Tongue (tissue), 2 donors: ENCODE measurements around the gene MYO18A. TPM values are rescaled to one million over a fixed set of nuclear protein-coding genes. Genes with fewer than 3 reads are reported as not detected.
A peak's percentile ranks its signal among the peaks of the same experiment; 100 is the strongest.
"Not testable (repeated sequence)": the region's sequence is repeated elsewhere in the genome, so short reads cannot be mapped to it uniquely, and the experiment has no call there.

ENCODE experiments used
- DNase-seq: peaks from one replicate; pipeline ENCODE4 v3.0.0-alpha.2; 2015
- total RNA-seq: library from RNA; depleted of rRNA; stranded (reverse); fragments of >200 nt; gene quantifications from one replicate; pipeline ENCODE4 v1.2.3, GENCODE V29; 2014

Gene MYO18A
- total RNA-seq, 1 donor from 2014 or later: 236 TPM

DNA sequence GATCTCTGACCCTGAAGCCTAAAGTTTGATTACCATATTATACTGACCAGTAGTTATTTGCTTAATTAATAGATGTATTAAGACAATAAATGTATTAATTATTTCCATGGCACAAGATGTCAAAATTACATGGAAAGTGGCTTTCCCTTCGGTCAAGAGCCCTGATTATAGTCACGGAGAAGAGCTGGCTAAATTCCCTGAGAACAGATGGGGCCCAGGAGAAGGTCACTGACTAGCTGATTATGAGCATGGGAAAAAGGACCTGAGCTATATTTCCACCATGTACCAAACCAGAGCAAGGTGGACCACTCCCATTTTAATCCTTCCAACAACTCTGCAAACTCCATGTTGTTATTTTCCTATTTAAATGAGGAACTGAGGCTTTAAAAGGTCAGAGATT, 12.9 kb upstream of the MYO18A start:
- DNase-seq: no peak

DNA sequence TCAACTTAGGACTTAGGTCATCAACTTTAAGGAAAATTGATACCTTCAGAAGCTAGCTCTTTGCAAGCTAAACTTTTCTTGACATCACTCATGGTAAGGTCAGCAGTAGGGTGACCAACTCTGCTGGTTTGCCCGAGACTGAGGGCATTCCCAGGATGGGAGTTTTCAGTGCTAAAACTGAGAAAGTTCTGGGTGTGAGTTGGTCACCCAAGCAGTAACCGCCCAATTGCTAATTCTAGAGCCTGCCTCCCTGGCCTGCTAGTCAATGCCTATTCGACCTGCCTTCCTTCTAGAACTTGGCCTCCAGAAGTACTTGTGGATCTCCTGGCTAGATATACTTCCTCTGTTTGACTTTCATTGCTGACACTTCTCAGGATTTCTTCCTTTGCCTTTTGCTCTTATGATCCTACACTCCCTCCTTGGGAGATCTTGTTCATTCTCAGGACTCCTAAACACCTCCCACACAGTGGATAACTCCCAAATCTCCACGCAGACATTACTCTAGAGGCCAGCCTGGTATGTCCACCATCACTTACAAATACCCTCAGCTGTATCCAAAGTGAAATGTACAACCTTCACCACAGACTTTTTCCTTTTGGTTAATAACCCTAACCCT, 10.5 kb upstream of the MYO18A start:
- no peak for DNase-seq

GRCh38 chr17:29190039-29190438, 9.8 kb upstream of the MYO18A start:
- no peak for DNase-seq

DNA sequence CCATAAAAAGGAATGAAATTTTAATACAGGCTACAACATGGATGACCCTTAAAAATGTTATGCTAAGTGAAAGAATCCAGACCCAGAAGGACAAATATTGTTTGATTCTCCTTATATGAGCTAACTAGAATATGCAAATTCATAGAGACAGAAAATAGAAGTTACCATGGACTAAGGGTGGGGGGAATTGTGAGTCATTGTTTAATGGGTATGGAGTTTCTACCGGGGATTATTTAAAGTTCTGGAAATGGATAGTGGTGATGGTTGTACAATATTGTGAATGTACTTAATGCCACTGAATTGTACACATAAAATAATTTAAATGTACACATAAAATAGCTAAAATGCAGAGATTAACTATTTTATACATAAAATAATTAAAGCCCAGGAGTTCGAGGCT, 9.2 kb upstream of the MYO18A start:
- DNase-seq: no peak

DNA sequence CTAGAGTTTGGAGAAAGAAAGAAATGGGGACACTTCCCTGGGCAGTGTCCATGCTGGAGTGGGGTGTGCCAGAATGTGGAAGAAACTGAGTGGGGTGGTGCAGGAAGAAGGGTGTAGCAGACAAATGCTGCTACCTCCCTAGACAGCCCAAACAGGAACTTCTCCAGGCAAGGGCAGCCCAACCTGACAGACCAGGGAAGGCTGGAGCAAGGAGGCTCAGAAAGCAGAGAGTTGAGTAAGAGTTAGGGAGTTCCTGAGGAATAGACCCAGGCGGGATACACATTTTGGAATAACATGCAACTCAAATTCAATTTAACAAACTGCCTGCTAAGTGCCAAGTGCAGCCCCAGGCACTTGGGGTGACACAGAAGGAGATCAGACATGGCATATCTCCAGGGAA, 1.0 kb upstream of the MYO18A start:
- no peak for DNase-seq

DNA sequence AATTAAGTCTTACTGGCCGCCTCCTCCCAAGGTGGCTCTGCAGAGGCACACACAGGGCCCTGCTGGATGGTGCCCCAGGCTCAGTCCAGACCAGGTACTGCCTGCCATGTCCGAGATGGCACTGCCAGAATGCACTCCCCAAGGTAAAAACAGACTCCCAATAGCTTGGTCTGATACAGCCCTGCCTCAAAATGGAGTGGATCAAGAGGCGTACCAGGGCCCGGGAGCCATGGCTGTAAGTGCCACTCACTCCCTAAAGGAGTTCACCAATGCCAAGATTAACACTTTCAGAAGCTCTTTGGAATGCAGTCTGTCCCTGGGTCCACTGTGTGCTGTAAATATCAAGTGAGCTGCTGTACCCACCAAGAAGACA, 576 bp upstream of the MYO18A start:
- no peak for DNase-seq

DNA sequence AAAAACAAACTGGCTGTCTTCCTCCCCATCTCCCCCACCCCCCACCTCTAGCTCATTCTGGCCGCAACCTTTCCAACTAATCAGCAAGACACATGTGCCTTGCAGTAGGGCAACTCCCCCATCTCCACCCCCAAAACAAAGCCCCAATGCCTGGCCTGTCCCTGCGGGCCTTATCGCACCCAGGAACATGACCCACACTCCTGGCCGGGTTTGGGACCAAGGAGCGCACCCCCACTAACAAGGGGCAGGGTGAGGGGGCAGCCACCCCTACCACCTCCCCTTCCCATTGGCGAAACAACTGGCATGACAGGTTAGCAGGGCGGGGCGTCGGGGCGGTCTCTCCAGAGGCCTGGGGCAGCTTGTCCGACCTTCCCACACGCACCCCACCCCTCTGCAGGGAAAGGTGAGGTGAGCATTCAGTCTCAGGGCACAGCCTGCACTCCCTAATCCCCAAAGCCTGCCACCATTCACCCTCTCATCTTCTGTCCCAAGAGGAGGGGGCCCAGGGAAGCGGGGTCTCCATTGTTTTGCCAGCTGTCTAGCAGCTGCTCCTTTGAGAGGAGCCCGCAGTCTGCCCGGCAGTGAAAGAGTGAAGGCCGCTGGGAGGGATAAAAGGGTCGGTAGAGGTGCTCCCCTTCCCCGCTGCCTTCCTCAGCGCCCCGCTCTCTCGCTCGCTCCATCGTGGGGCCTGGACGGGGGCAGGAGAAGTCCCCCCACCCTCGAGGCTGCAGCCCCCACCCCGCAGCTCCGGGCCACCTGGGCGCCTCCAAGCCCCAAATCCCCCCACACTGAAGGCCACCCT, 765 bp downstream of the MYO18A start:
- DNase-seq: peak; percentile 73

GRCh38 chr17:29178750-29179231, 1.4 kb downstream of the MYO18A start:
- DNase-seq: no peak

DNA sequence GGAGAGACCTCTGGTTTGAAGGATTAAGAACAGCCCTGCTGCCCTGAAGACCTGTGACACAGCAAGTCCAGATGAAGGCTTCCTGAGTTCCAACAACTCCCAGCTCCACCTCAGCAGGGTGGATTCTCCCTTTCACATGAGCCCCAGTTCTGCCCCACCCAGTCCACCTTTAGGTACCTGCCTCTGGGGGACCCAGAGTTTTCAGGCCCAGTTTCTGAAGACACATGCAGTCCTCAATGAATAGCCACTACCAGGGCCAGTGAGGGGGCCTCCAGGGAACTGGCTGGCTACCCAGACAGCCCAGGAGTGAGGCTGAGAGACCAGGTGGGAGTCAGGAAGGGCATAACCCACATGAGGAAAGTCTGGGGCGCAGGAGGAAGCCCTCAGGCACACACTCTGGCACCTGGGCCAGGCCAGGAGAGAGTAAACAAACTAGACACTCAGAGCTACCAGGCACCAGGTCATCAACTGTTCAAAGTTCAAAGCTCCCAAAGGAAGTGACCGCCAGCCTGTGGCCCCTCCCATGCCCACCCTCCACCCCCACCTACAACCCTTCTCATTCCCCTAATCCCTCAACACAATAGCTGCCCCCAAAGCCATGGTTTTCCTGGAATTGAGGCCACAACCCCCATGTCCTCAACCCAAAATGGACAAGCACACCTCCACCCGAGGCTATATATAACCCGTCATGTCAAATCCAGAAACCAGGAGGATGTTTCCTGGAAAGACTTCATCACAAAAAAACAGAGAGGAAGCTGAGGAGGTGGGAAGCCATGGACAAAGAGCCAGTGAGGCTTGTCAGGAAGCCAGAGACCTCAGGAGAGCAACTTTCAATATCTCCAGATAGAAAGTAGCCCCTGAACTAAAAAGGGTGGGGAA, 2.1 kb downstream of the MYO18A start:
- DNase-seq: no peak

- DNase-seq: no peak
Observed at GRCh38 chr17:29177541-29177870, 2.7 kb downstream of the MYO18A start.

DNA sequence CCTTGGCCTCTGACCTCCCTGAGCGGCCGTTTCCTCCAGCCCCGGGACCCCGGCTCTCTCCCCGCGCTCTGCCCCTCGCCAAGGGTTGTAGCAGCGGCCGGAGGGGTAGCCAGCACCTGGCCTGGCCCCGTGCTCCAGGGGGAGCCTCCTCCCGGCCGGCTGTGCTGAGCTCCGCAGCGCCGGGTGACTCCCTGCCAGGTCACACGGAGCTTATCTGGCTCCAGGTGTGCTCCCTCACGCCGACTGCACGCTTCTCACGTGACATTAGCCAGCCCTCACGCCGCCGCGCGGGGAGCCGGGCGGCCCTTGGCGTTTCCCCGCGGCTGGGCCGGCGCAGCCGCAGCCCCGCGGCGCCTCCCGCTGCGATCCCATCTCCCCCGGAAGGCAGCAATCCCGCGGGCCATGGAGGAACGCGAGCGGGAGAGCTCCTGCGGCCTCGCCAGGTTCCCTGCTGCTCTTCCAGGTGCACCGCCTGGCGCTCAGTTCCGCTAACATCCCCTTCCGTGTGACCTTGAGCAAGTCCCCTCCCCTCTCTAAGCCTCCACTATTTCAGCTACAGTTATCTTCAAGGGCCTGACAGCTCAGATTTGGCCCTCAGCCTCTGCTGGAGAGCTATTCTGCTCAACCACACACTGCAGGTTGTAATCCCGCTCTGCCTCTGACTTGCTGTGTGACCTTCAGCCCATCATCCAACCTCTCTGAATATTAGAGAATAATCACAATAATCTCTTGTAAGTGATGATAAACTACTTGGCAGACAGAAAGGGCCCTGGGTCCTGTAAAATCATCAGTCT, 3.4 kb downstream of the MYO18A start:
- peak; percentile 59 for DNase-seq

DNA sequence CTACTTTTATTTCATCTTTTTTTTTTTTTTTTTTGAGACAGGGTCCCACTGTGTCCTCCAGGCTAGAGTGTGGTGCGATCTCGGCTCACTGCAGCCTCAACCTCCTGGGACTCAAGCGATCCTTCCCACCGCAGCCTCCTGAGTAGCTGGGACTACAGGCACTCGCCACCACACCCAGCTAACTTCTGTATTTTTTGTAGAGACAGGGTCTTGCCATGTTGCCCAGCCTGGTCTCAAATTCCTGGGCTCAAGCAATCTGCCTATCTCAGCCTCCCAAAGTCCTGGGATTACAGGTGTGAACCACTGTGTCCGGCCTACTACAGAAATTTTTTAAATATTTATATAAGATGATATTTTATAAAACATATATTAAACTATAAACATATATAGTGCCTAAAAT, 4.8 kb downstream of the MYO18A start:
- no peak for DNase-seq

GRCh38 chr17:29172589-29172988, 7.6 kb downstream of the MYO18A start:
- no peak for DNase-seq

DNA sequence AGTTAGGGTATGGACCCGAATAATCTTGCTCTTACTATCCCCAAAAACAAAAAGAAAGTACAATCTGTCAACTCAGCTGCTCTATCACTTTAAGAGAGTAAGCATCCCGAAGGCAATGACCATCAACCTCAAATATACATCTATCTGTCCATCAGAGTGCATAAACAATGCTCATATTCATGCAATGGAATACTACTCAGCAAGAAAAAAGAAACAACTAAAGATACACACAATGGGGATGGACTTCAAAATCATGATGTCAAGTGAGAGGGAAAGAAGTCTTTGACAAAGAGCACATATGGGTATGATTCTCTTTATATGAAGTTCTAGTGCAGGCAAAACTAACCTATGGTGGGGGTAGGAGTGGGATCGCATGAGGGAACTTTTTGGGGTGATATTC, 9.5 kb downstream of the MYO18A start:
- no peak for DNase-seq

DNA sequence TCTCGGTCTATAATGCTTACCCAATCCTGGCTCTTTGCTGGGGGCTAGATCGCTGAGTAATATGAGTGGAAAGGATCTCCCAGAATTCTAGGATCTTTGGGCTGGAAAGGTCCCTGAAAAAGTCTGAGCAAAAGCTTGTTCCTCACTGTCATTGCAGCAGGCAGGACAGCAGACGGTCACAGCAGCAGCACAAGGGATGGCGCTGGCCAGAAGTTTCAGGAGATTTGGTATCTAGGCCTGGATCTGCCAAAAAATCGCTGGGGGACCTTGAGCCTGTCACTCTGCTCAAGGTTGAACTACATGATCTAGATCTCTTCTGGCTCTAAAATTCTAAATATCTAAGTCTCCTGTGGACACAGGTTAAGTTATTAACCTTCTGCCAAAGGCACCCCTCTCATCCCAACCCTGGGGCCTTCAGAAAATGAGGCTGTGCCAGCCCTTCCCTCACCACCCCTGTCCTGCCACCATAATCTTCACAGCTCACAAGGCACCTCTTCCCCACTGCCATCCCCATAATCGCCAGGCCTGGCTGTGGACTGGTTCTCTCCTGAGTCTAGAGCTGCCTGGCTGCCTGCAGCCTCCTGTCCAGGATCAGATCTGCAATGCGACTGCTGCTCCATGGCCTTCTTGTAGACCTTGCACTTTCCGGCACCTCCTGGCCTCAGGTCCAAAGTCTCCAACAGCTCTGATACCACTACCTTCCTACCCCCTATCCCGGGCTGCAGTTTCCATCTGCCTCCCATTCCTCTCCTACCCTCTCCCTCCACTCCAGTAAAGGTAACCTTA, 10.2 kb downstream of the MYO18A start:
- DNase-seq: no peak

- DNase-seq: not testable (repeated sequence)
Observed at GRCh38 chr17:29168759-29169126, 11.5 kb downstream of the MYO18A start.

GRCh38 chr17:29168079-29168758, 12.0 kb downstream of the MYO18A start:
- no peak for DNase-seq

DNA sequence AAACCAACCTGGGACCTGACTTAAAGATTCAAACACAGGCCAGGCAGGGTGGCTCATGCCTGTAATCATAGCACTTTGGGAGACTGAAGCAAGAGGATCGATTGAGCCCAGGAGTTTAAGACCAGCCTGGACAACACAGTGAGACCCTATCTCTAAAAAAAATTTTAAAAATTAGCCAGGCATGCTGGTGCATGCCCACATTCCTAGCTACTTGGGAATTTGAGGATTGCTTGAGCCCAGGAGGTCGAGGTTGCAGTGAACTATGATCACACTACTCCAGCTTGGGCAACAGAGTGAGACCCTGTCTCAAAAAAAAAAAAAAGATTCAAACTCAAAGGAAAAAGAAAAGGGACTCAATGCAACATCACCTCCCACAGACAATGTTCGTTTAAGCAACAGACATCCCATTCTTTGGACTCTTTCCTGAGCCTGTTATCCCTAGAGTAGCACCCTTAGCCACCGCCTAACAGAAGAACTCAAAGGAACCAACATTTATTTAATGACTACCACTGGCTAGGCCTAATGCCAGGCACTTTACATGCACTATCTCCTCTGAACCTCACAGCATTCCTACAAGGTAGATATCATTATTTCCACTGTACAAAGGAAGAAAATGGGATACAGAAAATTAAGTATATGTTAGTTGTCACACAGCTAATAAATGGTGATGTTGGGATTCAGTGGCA, 12.7 kb downstream of the MYO18A start:
- no peak for DNase-seq

DNA sequence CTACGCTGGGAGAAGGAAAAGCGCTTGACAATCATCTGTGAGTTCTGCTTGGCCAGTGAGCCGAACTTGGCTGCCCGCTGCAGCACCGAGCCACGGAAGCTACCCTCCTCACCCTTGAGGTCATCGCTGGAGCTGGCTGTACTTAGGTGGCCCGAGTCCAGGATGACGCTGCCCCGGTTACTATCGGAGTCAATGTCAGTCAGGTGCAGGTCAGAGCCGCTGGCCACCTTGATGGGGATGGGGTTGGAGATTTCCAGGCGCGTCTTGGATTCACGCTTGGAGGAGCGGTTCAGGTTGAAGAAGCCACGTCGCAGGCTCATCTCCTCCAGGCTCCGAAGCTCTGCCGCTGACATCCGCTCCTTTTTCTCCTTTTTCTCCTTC, 13.7 kb downstream of the MYO18A start:
- DNase-seq: no peak

- DNase-seq: no peak
Observed at GRCh38 chr17:29165800-29166506, 14.2 kb downstream of the MYO18A start.
